Common myeloid progenitor, CD34-positive (primary cell): Measurements from ENCODE around the gene HIF3A.

Experiments used
- CTCF ChIA-PET: fragments of 350-600 bp; sonication (Branson Sonifier 250); formaldehyde crosslinking; loops from one replicate; lab custom pipeline; 2021; ENCODE audit warnings: antibody characterized with exemption; lab: Charles Lee
- POLR2A ChIA-PET: fragments of 350-600 bp; sonication (Branson Sonifier 250); formaldehyde crosslinking; loops from one replicate; lab custom pipeline; 2021; ENCODE audit warnings: antibody characterized with exemption; lab: Charles Lee
- DNase-seq, 3 donors: peaks; one replicate each; pipeline versions ENCODE4 v3.0.0 to v3.0.0-alpha.2; 2013
- H3K27ac ChIP-seq, 2 experiments: 1 replicate in 1 of 2; 2 replicates in 1 of 2; pipeline ENCODE4 v1.7.0; 2013; ENCODE audit warnings: inconsistent platforms in 2 of 2, low read length in 2 of 2, mild to moderate bottlenecking in 2 of 2, low read depth in 1 of 2, moderate library complexity in 1 of 2; ENCODE audit not compliant: severe bottlenecking in 2 of 2, insufficient read depth in 1 of 2, poor library complexity in 1 of 2
- H3K27me3 ChIP-seq, 5 experiments: replicated peaks in 2 of 5; 1 replicate in 3 of 5; 2 replicates in 2 of 5; pipeline versions ENCODE4 v1.6.1 to v1.7.0; 2013; ENCODE audit warnings: low read length in 4 of 5, mild to moderate bottlenecking in 2 of 5, moderate library complexity in 2 of 5, inconsistent platforms in 1 of 5; ENCODE audit not compliant: insufficient read depth in 5 of 5, control insufficient read depth in 4 of 5
- H3K36me3 ChIP-seq, 4 experiments: 1 replicate in 2 of 4; 2 replicates in 2 of 4; pipeline versions ENCODE4 v1.6.1 to v1.7.0; 2013; ENCODE audit warnings: low read length in 3 of 4, control low read depth in 1 of 4, mild to moderate bottlenecking in 1 of 4; ENCODE audit not compliant: control insufficient read depth in 4 of 4, insufficient read depth in 4 of 4
- H3K4me1 ChIP-seq, 4 experiments: 1 replicate in 3 of 4; 2 replicates in 1 of 4; pipeline versions ENCODE4 v1.6.1 to v1.7.1; 2013; ENCODE audit warnings: low read length in 3 of 4, mild to moderate bottlenecking in 3 of 4, control low read depth in 1 of 4, inconsistent platforms in 1 of 4, moderate library complexity in 1 of 4; ENCODE audit not compliant: control insufficient read depth in 4 of 4, insufficient read depth in 4 of 4; ENCODE audit errors: control extremely low read depth in 1 of 4
- H3K4me3 ChIP-seq, 7 experiments: 1 replicate in 4 of 7; 2 replicates in 3 of 7; pipeline versions ENCODE4 v1.5.1 to v1.7.0; 2013; ENCODE audit warnings: mild to moderate bottlenecking in 7 of 7, low read length in 6 of 7, moderate library complexity in 6 of 7, inconsistent platforms in 2 of 7, low read depth in 2 of 7, control low read depth in 1 of 7; ENCODE audit not compliant: insufficient read depth in 4 of 7, control insufficient read depth in 1 of 7; ENCODE audit errors: extremely low read depth in 1 of 7
- H3K9me3 ChIP-seq, 5 experiments: 1 replicate in 4 of 5; 2 replicates in 1 of 5; pipeline versions ENCODE4 v1.6.1 to v1.7.1; 2013; ENCODE audit warnings: low read length in 4 of 5, mild to moderate bottlenecking in 2 of 5, inconsistent platforms in 1 of 5, low read depth in 1 of 5, moderate library complexity in 1 of 5; ENCODE audit not compliant: control insufficient read depth in 4 of 5, insufficient read depth in 2 of 5; ENCODE audit errors: control extremely low read depth in 1 of 5
- WGBS: methylation state at CpG from one replicate; pipeline ENCODE4 v1.1.5; 2013; ENCODE audit not compliant: insufficient coverage; 5-methylcytosine and 5-hydroxymethylcytosine counted together

Gene HIF3A

GRCh38 chr19:46298479-46299003, 1.7 kb downstream of the HIF3A start:
- ChIA-PET CTCF (interaction anchor here (1.4 to 3.3 kb wide), 2 partner anchors 17 to 33 kb away, joined by 3 to 21 read pairs; no protein-coding TSS in a partner anchor), POLR2A (no interaction called here)
- H3K4me1 ChIP-seq = peaks cover 0 to 38% (median 20%) of the 10 kb centered on the region in 4 experiments
- no peaks in the 10 kb centered on the region for H3K9me3 ChIP-seq
- peak overlapping the region in 3 of 7 experiments; percentile 1 to 48 (median 19) for H3K4me3 ChIP-seq
- H3K27me3 ChIP-seq = peaks cover 0 to 26% (median 9%) of the 10 kb centered on the region in 5 experiments
- WGBS = 11% methylated on average over 6 of the region's 7 CpGs
- no peak for DNase-seq
- H3K27ac ChIP-seq = no peak overlapping the region
- H3K36me3 ChIP-seq = no peaks in the 10 kb centered on the region

- DNase-seq = peak; percentile 56 to 75 (median 69)
- peaks cover 0 to 38% (median 20%) of the 10 kb centered on the region in 4 experiments for H3K4me1 ChIP-seq
- peaks cover 0 to 26% (median 8%) of the 10 kb centered on the region in 5 experiments for H3K27me3 ChIP-seq
- ChIA-PET CTCF (interaction anchor here (1.4 to 2.4 kb wide), 2 partner anchors 18 to 34 kb away, joined by 3 to 8 read pairs; no protein-coding TSS in a partner anchor), POLR2A (no interaction called here)
- no peaks in the 10 kb centered on the region for H3K9me3 ChIP-seq
- peak overlapping the region in 4 of 7 experiments; percentile 1 to 48 (median 12) for H3K4me3 ChIP-seq
- no peaks in the 10 kb centered on the region for H3K36me3 ChIP-seq
- 15% methylated on average over 2 of the region's 11 CpGs for WGBS
- H3K27ac ChIP-seq = no peak overlapping the region
These were observed 2.2 kb downstream of the HIF3A start for GRCh38 chr19:46299004-46299509.

GRCh38 chr19:46299695-46300094, 2.9 kb downstream of the HIF3A start:
- H3K4me1 ChIP-seq = peaks cover 0 to 38% (median 20%) of the 10 kb centered on the region in 4 experiments
- H3K9me3 ChIP-seq = no peaks in the 10 kb centered on the region
- peaks cover 0 to 23% (median 8%) of the 10 kb centered on the region in 5 experiments for H3K27me3 ChIP-seq
- H3K27ac ChIP-seq = no peak overlapping the region
- CTCF ChIA-PET = interaction anchor here (0.9 to 2.4 kb wide), 3 partner anchors 19 to 36 kb away, joined by 3 to 8 read pairs (median 3); no protein-coding TSS in a partner anchor
- POLR2A ChIA-PET = no interaction called here
- no peak for DNase-seq
- H3K36me3 ChIP-seq = no peaks in the 10 kb centered on the region
- WGBS = 100% methylated on average over 3 of the region's 7 CpGs
- H3K4me3 ChIP-seq = no peak overlapping the region

GRCh38 chr19:46303322-46303690, 6.5 kb downstream of the HIF3A start:
- ChIA-PET POLR2A (no interaction called here), CTCF (no interaction called here)
- WGBS = 97% methylated on average over 4 of the region's 10 CpGs
- no peaks in the 10 kb centered on the region for H3K27me3 ChIP-seq
- H3K4me1 ChIP-seq = peaks cover 0 to 18% (median 13%) of the 10 kb centered on the region in 4 experiments
- DNase-seq = no peak
- no peaks in the 10 kb centered on the region for H3K36me3 ChIP-seq
- H3K4me3 ChIP-seq = no peak overlapping the region
- peaks cover 0 to 3% (median 3%) of the 10 kb centered on the region in 5 experiments for H3K9me3 ChIP-seq
- no peak overlapping the region for H3K27ac ChIP-seq

GRCh38 chr19:46303691-46304397, 7.0 kb downstream of the HIF3A start:
- DNase-seq = no peak

GRCh38 chr19:46306501-46306900, 9.7 kb downstream of the HIF3A start:
- WGBS = 92% methylated on average over 2 of the region's 3 CpGs
- CTCF ChIA-PET = no interaction called here
- no peaks in the 10 kb centered on the region for H3K4me1 ChIP-seq
- POLR2A ChIA-PET = no interaction called here
- peaks cover 0 to 2% (median 0%) of the 10 kb centered on the region in 4 experiments for H3K36me3 ChIP-seq
- peaks cover 0 to 3% (median 3%) of the 10 kb centered on the region in 5 experiments for H3K9me3 ChIP-seq
- H3K27ac ChIP-seq = no peak overlapping the region
- H3K4me3 ChIP-seq = no peak overlapping the region
- no peaks in the 10 kb centered on the region for H3K27me3 ChIP-seq
- DNase-seq = no peak

More at GRCh38 chr19:46303691-46304397, 7.0 kb downstream of the HIF3A start:
- ChIA-PET POLR2A (no interaction called here), CTCF (no interaction called here)
- no peaks in the 10 kb centered on the region for H3K36me3 ChIP-seq
- 92% methylated on average over 49 of the region's 56 CpGs for WGBS
- peaks cover 0 to 13% (median 7%) of the 10 kb centered on the region in 4 experiments for H3K4me1 ChIP-seq
- no peak overlapping the region for H3K4me3 ChIP-seq
- no peak overlapping the region for H3K27ac ChIP-seq
- peaks cover 0 to 3% (median 3%) of the 10 kb centered on the region in 5 experiments for H3K9me3 ChIP-seq
- no peaks in the 10 kb centered on the region for H3K27me3 ChIP-seq

- WGBS = 97% methylated on average over 15 of the region's 15 CpGs
- POLR2A ChIA-PET = no interaction called here
- H3K36me3 ChIP-seq = peaks cover 0 to 2% (median 0%) of the 10 kb centered on the region in 4 experiments
- H3K9me3 ChIP-seq = peaks cover 0 to 3% (median 3%) of the 10 kb centered on the region in 5 experiments
- no peaks in the 10 kb centered on the region for H3K27me3 ChIP-seq
- H3K4me3 ChIP-seq = no peak overlapping the region
- no peaks in the 10 kb centered on the region for H3K4me1 ChIP-seq
- no peak for DNase-seq
- CTCF ChIA-PET = no interaction called here
- no peak overlapping the region for H3K27ac ChIP-seq
These were observed 11.7 kb downstream of the HIF3A start for GRCh38 chr19:46308510-46308909.
